ENCODE measurements around the gene ARL10. TPM values are rescaled to one million over a fixed set of nuclear protein-coding genes. Genes with fewer than 3 reads are reported as not detected.
"Not testable (repeated sequence)": the region's sequence is repeated elsewhere in the genome, so short reads cannot be mapped to it uniquely, and the experiment has no call there.

Gene ARL10
- polyA plus RNA-seq, 1 donor: 6.5 TPM

DNA sequence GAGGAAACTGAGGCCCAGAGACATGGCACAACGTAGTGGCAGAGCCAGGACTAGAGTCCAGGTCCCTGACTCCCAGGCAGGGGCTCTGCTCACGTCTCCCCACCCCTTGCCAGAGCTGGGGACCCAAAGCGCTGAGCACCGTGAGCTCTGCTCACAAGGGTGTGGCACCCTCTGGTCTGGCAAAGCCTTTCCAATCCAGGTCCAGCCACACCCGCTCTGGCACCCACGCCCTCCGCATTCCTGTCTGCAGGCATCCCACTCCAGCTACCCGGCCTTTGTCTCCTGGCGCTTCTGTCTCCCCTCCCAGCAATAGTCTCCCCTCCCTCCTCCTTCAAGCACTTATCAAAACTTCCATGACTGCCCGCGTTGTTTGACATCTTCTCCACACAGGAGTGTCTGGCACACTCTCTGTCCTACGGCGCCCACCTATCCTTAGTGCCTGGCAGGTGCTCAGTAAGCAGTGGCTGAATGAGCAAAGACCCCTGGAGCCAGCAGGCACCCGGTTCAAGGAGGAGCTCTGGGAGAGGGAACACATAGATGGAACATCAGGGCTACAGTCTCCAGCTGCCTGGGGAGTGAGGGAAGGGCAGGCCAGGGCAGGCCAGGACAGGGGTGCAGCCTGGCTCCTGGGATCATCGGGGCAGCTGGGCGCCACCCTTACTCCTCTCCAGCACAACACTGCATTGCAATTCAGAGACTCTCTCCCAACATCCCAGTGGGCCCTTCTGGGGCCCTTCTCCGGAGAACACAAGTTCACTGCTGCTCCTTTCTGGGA lies 35.3 kb downstream of the ARL10 start:
- DNase-seq: peak; percentile 80 to 87
- H3K9me3 ChIP-seq (ENCODE audit: control insufficient read depth, low read depth, low read length): no peaks in the 10 kb centered on the region
- peak overlapping the region; percentile 48 for H3K27ac ChIP-seq (ENCODE audit: low read length)
- H3K27me3 ChIP-seq (ENCODE audit: control insufficient read depth, insufficient read depth, low read length): no peaks in the 10 kb centered on the region
- no CpG with 5 or more reads among the region's 17 CpGs for WGBS (ENCODE audit: insufficient coverage, low lambda C conversion rate)
- H3K4me1 ChIP-seq (ENCODE audit: control insufficient read depth, insufficient read depth, low read length): peaks cover 46% of the 10 kb centered on the region
- H3K36me3 ChIP-seq (ENCODE audit: control insufficient read depth, insufficient read depth, low read length): peaks cover 32% of the 10 kb centered on the region
- no peak overlapping the region for H3K4me3 ChIP-seq (ENCODE audit: low read length)

DNA sequence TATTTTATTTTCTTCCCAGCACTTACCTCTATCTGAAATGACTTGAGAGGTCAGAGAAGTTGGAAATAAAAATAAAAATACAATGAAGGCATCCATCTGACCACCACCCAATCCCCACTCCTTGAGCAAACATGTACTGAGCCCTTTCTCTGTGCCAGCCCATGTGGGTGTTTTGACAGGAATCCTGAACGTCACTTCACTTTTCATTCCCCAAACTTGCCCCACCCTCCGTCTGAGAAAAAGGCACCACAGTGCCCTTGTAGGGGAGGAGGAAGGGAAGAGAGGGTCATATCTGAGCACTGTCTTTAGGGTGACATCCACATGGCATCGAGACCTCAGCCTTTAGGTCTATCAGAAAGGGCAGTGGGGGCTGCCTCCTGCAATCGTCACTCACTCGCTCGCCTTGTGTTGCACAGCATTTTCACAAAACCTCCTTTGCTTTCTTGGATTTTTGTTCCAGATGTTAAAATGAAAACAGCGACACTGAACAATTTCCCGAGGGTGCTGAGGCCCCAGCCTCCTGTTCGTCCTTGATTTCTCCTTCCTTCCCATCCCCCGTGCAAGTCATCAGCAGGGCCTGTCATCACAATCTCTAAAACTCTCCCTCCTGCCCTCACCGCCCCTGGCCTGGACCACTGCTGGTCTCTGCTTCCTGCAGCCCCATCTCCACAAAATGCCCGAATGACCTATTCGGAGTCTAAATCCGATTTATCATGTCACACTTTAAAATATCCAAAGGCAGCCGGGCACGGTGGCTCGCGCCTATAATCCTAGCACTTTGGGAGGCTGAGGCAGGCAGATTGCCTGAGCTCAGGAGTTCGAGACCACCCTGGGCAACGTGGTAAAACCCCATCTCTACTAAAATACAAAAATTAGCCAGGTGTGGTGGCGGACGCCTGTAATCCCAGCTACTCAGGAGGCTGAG lies 36.3 kb downstream of the ARL10 start:
- H3K27ac ChIP-seq (ENCODE audit: low read length): peak overlapping the region; percentile 48
- no peak overlapping the region for H3K4me3 ChIP-seq (ENCODE audit: low read length)
- peaks cover 47% of the 10 kb centered on the region for H3K4me1 ChIP-seq (ENCODE audit: control insufficient read depth, insufficient read depth, low read length)
- H3K9me3 ChIP-seq (ENCODE audit: control insufficient read depth, low read depth, low read length): no peaks in the 10 kb centered on the region
- H3K27me3 ChIP-seq (ENCODE audit: control insufficient read depth, insufficient read depth, low read length): no peaks in the 10 kb centered on the region
- WGBS (ENCODE audit: insufficient coverage, low lambda C conversion rate): 90% methylated on average over 3 of the region's 22 CpGs
- H3K36me3 ChIP-seq (ENCODE audit: control insufficient read depth, insufficient read depth, low read length): peaks cover 34% of the 10 kb centered on the region
- no peak for DNase-seq

GRCh38 chr5:176405656-176406435 lies 40.6 kb downstream of the ARL10 start:
- WGBS (ENCODE audit: insufficient coverage, low lambda C conversion rate): no CpG with 5 or more reads among the region's 20 CpGs
- Histone ChIP-seq H3K4me3 (ENCODE audit: low read length) (no peak overlapping the region), H3K4me1 (ENCODE audit: control insufficient read depth, insufficient read depth, low read length) (peaks cover 40% of the 10 kb centered on the region), H3K36me3 (ENCODE audit: control insufficient read depth, insufficient read depth, low read length) (peaks cover 44% of the 10 kb centered on the region), H3K27ac (ENCODE audit: low read length) (no peak overlapping the region), H3K27me3 (ENCODE audit: control insufficient read depth, insufficient read depth, low read length) (no peaks in the 10 kb centered on the region), H3K9me3 (ENCODE audit: control insufficient read depth, low read depth, low read length) (no peaks in the 10 kb centered on the region)
- DNase-seq: peak in 1 of 2 donors; percentile 50

DNA sequence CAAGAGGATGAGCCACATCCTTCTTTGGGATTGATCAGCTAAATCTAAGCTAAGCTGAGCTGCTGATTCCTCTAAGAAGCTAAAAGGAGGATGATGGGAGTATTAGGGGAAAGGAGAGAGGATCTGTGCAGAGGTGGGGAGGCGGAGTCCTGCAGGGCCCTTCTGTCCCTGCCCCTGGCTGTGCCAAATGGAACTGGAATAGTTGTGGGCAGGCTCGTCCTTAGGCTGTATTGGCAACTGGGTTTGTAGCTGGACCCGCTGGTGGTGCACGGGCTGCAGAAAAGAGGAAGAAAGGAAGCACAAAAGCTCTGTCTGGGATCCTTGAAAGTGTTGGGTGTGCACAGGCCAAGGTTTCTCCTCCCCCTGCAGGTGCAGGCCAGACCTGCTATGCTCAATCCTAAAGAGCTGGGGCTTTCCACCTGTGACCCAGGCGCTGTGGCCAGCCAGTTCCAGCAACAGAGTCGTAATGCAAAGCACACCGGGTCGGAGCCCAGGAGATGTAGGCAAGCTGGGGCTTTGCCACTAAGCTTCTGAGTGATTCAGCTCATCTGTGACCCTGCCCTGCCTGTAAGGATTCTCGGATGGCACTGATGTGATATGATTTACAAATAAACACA lies 41.3 kb downstream of the ARL10 start:
- peaks cover 43% of the 10 kb centered on the region for H3K36me3 ChIP-seq (ENCODE audit: control insufficient read depth, insufficient read depth, low read length)
- H3K27ac ChIP-seq (ENCODE audit: low read length): no peak overlapping the region
- no peak for DNase-seq
- WGBS (ENCODE audit: insufficient coverage, low lambda C conversion rate): no CpG with 5 or more reads among the region's 9 CpGs
- H3K4me3 ChIP-seq (ENCODE audit: low read length): no peak overlapping the region
- no peaks in the 10 kb centered on the region for H3K27me3 ChIP-seq (ENCODE audit: control insufficient read depth, insufficient read depth, low read length)
- peaks cover 35% of the 10 kb centered on the region for H3K4me1 ChIP-seq (ENCODE audit: control insufficient read depth, insufficient read depth, low read length)
- no peaks in the 10 kb centered on the region for H3K9me3 ChIP-seq (ENCODE audit: control insufficient read depth, low read depth, low read length)

GRCh38 chr5:176407456-176408251 lies 42.4 kb downstream of the ARL10 start:
- Histone ChIP-seq H3K4me3 (ENCODE audit: low read length) (no peak overlapping the region), H3K4me1 (ENCODE audit: control insufficient read depth, insufficient read depth, low read length) (peaks cover 27% of the 10 kb centered on the region), H3K27me3 (ENCODE audit: control insufficient read depth, insufficient read depth, low read length) (no peaks in the 10 kb centered on the region), H3K9me3 (ENCODE audit: control insufficient read depth, low read depth, low read length) (no peaks in the 10 kb centered on the region), H3K36me3 (ENCODE audit: control insufficient read depth, insufficient read depth, low read length) (peaks cover 47% of the 10 kb centered on the region), H3K27ac (ENCODE audit: low read length) (no peak overlapping the region)
- DNase-seq: no peak
- 100% methylated on average over 1 of the region's 6 CpGs for WGBS (ENCODE audit: insufficient coverage, low lambda C conversion rate)

GRCh38 chr5:176408252-176408573 lies 42.9 kb downstream of the ARL10 start:
- not testable (repeated sequence) for H3K27ac ChIP-seq (ENCODE audit: low read length); H3K9me3 ChIP-seq (ENCODE audit: control insufficient read depth, low read depth, low read length); DNase-seq; H3K4me3 ChIP-seq (ENCODE audit: low read length); H3K27me3 ChIP-seq (ENCODE audit: control insufficient read depth, insufficient read depth, low read length)
- H3K4me1 ChIP-seq (ENCODE audit: control insufficient read depth, insufficient read depth, low read length): peaks cover 21% of the 10 kb centered on the region
- H3K36me3 ChIP-seq (ENCODE audit: control insufficient read depth, insufficient read depth, low read length): peaks cover 50% of the 10 kb centered on the region
- WGBS (ENCODE audit: insufficient coverage, low lambda C conversion rate): no CpG with 5 or more reads among the region's 10 CpGs

DNA sequence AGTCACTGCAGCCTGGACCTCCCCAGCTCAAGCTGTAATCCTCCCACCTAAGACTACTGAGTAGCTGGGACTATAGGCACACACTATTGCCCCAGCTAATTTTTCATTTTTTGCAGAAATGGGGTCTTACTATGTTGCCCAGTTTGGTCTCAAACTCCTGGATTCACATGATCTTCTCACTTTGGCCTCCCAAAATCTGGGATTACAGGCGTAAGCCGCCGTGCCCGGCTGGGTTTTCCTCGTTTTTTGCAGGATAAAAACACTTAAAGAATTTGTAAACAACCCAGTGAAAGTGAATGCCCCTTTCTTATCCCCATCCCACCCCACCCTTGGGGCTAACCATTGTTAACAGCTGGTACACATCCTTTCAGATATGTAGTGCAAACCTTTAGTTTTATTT lies 43.3 kb downstream of the ARL10 start:
- peaks cover 18% of the 10 kb centered on the region for H3K4me1 ChIP-seq (ENCODE audit: control insufficient read depth, insufficient read depth, low read length)
- no peaks in the 10 kb centered on the region for H3K9me3 ChIP-seq (ENCODE audit: control insufficient read depth, low read depth, low read length)
- H3K27me3 ChIP-seq (ENCODE audit: control insufficient read depth, insufficient read depth, low read length): no peaks in the 10 kb centered on the region

GRCh38 chr5:176409765-176410164 lies 44.5 kb downstream of the ARL10 start:
- Histone ChIP-seq H3K4me1 (ENCODE audit: control insufficient read depth, insufficient read depth, low read length) (peaks cover 8% of the 10 kb centered on the region), H3K9me3 (ENCODE audit: control insufficient read depth, low read depth, low read length) (no peaks in the 10 kb centered on the region), H3K27ac (ENCODE audit: low read length) (no peak overlapping the region), H3K36me3 (ENCODE audit: control insufficient read depth, insufficient read depth, low read length) (peaks cover 51% of the 10 kb centered on the region), H3K4me3 (ENCODE audit: low read length) (no peak overlapping the region), H3K27me3 (ENCODE audit: control insufficient read depth, insufficient read depth, low read length) (no peaks in the 10 kb centered on the region)
- DNase-seq: no peak
- WGBS (ENCODE audit: insufficient coverage, low lambda C conversion rate): 100% methylated on average over 1 of the region's 4 CpGs

More for the DNA sequence above, 43.3 kb downstream of the ARL10 start:
- H3K4me3 ChIP-seq (ENCODE audit: low read length): no peak overlapping the region
- peaks cover 51% of the 10 kb centered on the region for H3K36me3 ChIP-seq (ENCODE audit: control insufficient read depth, insufficient read depth, low read length)
- no peak for DNase-seq
- WGBS (ENCODE audit: insufficient coverage, low lambda C conversion rate): no CpG with 5 or more reads among the region's 5 CpGs
- H3K27ac ChIP-seq (ENCODE audit: low read length): no peak overlapping the region

GRCh38 chr5:176410486-176411180 lies 45.3 kb downstream of the ARL10 start:
- Histone ChIP-seq H3K27me3 (ENCODE audit: control insufficient read depth, insufficient read depth, low read length) (no peaks in the 10 kb centered on the region), H3K4me1 (ENCODE audit: control insufficient read depth, insufficient read depth, low read length) (peaks cover under 1% of the 10 kb centered on the region), H3K36me3 (ENCODE audit: control insufficient read depth, insufficient read depth, low read length) (peaks cover 48% of the 10 kb centered on the region), H3K9me3 (ENCODE audit: control insufficient read depth, low read depth, low read length) (no peaks in the 10 kb centered on the region), H3K4me3 (ENCODE audit: low read length) (no peak overlapping the region), H3K27ac (ENCODE audit: low read length) (no peak overlapping the region)
- no peak for DNase-seq
- WGBS (ENCODE audit: insufficient coverage, low lambda C conversion rate): no CpG with 5 or more reads among the region's 5 CpGs
